Measurements from ENCODE around the gene CASP4. TPM values are rescaled to one million over a fixed set of nuclear protein-coding genes. Genes with fewer than 3 reads are reported as not detected.
A peak's percentile ranks its signal among the peaks of the same experiment; 100 is the strongest.

CASP4 gene
- total and polyA plus RNA-seq, 2 experiments from 2014 or later: 0.78 TPM; not detected in 1

GRCh38 chr11:104928811-104929210 is 39.6 kb downstream of the CASP4 start:
- no peak for TF ChIP-seq CTCF (IDR thresholded peaks at IDR 0.05; ENCODE audit: low read depth, low read length)
- Histone ChIP-seq H3K27ac (no peak overlapping the region), H3K36me3 (no peaks in the 10 kb centered on the region), H3K4me3 (no peak overlapping the region), H3K27me3 (no peaks in the 10 kb centered on the region), H3K9me3 (ENCODE audit: low read depth) (no peaks in the 10 kb centered on the region), H3K4me1 (ENCODE audit: low read depth) (no peaks in the 10 kb centered on the region)
- no peak for DNase-seq (ENCODE audit: low read depth in 1 of 2, low spot score in 1 of 2)

- DNase-seq (ENCODE audit: low read depth in 1 of 2, low spot score in 1 of 2): peak in 1 of 2 donors; percentile 45
- no peak for TF ChIP-seq CTCF (IDR thresholded peaks at IDR 0.05; ENCODE audit: low read depth, low read length)
- H3K4me3 ChIP-seq: no peak overlapping the region
Measured at GRCh38 chr11:104926771-104927611, 41.4 kb downstream of the CASP4 start.

GRCh38 chr11:104925850-104926249 is 42.5 kb downstream of the CASP4 start:
- Histone ChIP-seq H3K27me3 (no peaks in the 10 kb centered on the region), H3K27ac (no peak overlapping the region), H3K9me3 (ENCODE audit: low read depth) (no peaks in the 10 kb centered on the region), H3K4me1 (ENCODE audit: low read depth) (no peaks in the 10 kb centered on the region), H3K4me3 (no peak overlapping the region), H3K36me3 (no peaks in the 10 kb centered on the region)
- TF ChIP-seq CTCF (IDR thresholded peaks at IDR 0.05; ENCODE audit: low read depth, low read length): no peak
- DNase-seq (ENCODE audit: low read depth in 1 of 2, low spot score in 1 of 2): no peak

More at GRCh38 chr11:104926771-104927611, 41.4 kb downstream of the CASP4 start:
- Histone ChIP-seq H3K9me3 (ENCODE audit: low read depth) (no peaks in the 10 kb centered on the region), H3K27me3 (no peaks in the 10 kb centered on the region), H3K4me1 (ENCODE audit: low read depth) (no peaks in the 10 kb centered on the region), H3K27ac (no peak overlapping the region), H3K36me3 (no peaks in the 10 kb centered on the region)

- no peaks in the 10 kb centered on the region for H3K4me1 ChIP-seq (ENCODE audit: low read depth)
- no peaks in the 10 kb centered on the region for H3K36me3 ChIP-seq
- peak in 1 of 2 donors; percentile 76 for DNase-seq (ENCODE audit: low read depth in 1 of 2, low spot score in 1 of 2)
- no peaks in the 10 kb centered on the region for H3K9me3 ChIP-seq (ENCODE audit: low read depth)
- no peak overlapping the region for H3K4me3 ChIP-seq
- TF ChIP-seq CTCF (IDR thresholded peaks at IDR 0.05; ENCODE audit: low read depth, low read length): no peak
- no peak overlapping the region for H3K27ac ChIP-seq
- no peaks in the 10 kb centered on the region for H3K27me3 ChIP-seq
Measured at GRCh38 chr11:104918113-104918824, 50.1 kb downstream of the CASP4 start.

GRCh38 chr11:104917271-104918112 is 50.9 kb downstream of the CASP4 start:
- Histone ChIP-seq H3K27me3 (no peaks in the 10 kb centered on the region), H3K4me3 (no peak overlapping the region), H3K27ac (no peak overlapping the region), H3K36me3 (no peaks in the 10 kb centered on the region), H3K9me3 (ENCODE audit: low read depth) (no peaks in the 10 kb centered on the region), H3K4me1 (ENCODE audit: low read depth) (no peaks in the 10 kb centered on the region)
- no peak for DNase-seq (ENCODE audit: low read depth in 1 of 2, low spot score in 1 of 2)
- TF ChIP-seq CTCF (IDR thresholded peaks at IDR 0.05; ENCODE audit: low read depth, low read length): no peak

All from cardiac muscle cell (in vitro differentiated cells and primary cell).